ENCODE measurements around the gene P4HA2. TPM values are rescaled to one million over a fixed set of nuclear protein-coding genes. Genes with fewer than 3 reads are reported as not detected.

The P4HA2 gene
- total RNA-seq, 2 experiments from 2014 or later = not detected

DNA sequence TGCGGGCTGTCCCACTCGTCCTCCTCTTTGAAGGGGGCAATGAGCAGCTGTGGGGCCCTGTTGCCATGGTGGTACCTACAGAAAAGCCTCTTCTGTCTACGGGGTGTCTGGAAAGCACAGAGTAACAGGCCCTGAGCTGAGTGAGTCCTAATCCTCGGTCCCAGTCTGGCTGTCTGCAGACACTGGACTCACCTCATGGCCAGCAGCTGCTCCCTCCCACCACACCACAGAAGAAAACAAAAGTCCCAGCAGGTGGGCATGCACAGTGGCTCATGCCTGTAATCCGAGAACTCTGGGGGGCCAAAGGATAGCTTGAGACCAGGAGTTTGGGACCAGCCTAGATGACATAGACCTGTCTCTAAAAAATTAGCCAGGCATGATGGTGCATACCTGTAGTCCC lies 19.9 kb downstream of the P4HA2 start:
- CTCF ChIA-PET = no interaction called here
- H3K4me1 Mint-ChIP-seq (ENCODE audit: low read depth) = no peaks in the 10 kb centered on the region
- Histone ChIP-seq H3K27ac (ENCODE audit: low read depth in 1 of 2, low read length in 2 of 2) (no peak overlapping the region), H3K4me1 (ENCODE audit: insufficient read depth, low read length) (no peaks in the 10 kb centered on the region), H3K27me3 (ENCODE audit: control insufficient read depth in 1 of 2, insufficient read depth in 2 of 2, low read length in 2 of 2) (no peaks in the 10 kb centered on the region), H3K4me3 (ENCODE audit: low read length) (no peak overlapping the region), H3K9me3 (ENCODE audit: control insufficient read depth in 1 of 2, insufficient read depth in 1 of 2, low read length in 2 of 2) (no peaks in the 10 kb centered on the region), H3K36me3 (ENCODE audit: insufficient read depth, low read length) (no peaks in the 10 kb centered on the region)
- no peak for TF ChIP-seq CTCF (IDR thresholded peaks at IDR 0.05)
- H3K4me3 Mint-ChIP-seq = no peak overlapping the region
- intact Hi-C loops (cut with DNase I, micrococcal nuclease) = no loop called here
- ATAC-seq (ENCODE audit: poor library complexity) (no peak), DNase-seq (no peak)
- H3K36me3 Mint-ChIP-seq (ENCODE audit: low read depth) = no peaks in the 10 kb centered on the region
- no peaks in the 10 kb centered on the region for H3K27me3 Mint-ChIP-seq
- H3K9me3 Mint-ChIP-seq = no peaks in the 10 kb centered on the region
- no peak overlapping the region for H3K27ac Mint-ChIP-seq
- POLR2A ChIA-PET = no interaction called here

DNA sequence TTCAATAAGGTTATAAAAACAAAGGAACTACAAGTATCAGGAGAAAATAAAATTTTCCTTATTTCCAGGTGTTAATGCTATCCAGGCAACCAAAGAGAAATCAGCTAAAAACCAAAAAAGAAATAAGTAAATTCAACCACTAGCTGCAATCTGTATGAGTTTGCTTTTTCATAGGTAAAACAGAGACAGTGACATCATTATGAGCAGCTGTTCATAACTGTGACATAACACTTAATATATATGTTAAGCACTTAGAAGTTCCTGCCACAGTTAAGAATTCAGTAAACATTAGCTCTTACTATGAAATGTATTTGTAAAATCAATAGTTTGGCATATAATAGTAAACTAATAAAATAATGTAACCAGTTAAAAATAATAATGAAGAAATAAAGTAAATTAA lies 20.9 kb downstream of the P4HA2 start:
- no peak for TF ChIP-seq CTCF (IDR thresholded peaks at IDR 0.05)
- H3K27me3 ChIP-seq (ENCODE audit: control insufficient read depth in 1 of 2, insufficient read depth in 2 of 2, low read length in 2 of 2) = no peaks in the 10 kb centered on the region
- no peaks in the 10 kb centered on the region for H3K9me3 ChIP-seq (ENCODE audit: control insufficient read depth in 1 of 2, insufficient read depth in 1 of 2, low read length in 2 of 2)
- Mint-ChIP-seq H3K4me1 (ENCODE audit: low read depth) (no peaks in the 10 kb centered on the region), H3K4me3 (no peak overlapping the region), H3K27me3 (no peaks in the 10 kb centered on the region), H3K36me3 (ENCODE audit: low read depth) (no peaks in the 10 kb centered on the region), H3K9me3 (no peaks in the 10 kb centered on the region), H3K27ac (no peak overlapping the region)
- H3K4me3 ChIP-seq (ENCODE audit: low read length) = no peak overlapping the region
- intact Hi-C loops (cut with DNase I, micrococcal nuclease) = no loop called here
- POLR2A ChIA-PET = no interaction called here
- ATAC-seq (ENCODE audit: poor library complexity) (no peak), DNase-seq (no peak)
- CTCF ChIA-PET = no interaction called here
- H3K4me1 ChIP-seq (ENCODE audit: insufficient read depth, low read length) = no peaks in the 10 kb centered on the region
- no peaks in the 10 kb centered on the region for H3K36me3 ChIP-seq (ENCODE audit: insufficient read depth, low read length)
- H3K27ac ChIP-seq (ENCODE audit: low read depth in 1 of 2, low read length in 2 of 2) = no peak overlapping the region

DNA sequence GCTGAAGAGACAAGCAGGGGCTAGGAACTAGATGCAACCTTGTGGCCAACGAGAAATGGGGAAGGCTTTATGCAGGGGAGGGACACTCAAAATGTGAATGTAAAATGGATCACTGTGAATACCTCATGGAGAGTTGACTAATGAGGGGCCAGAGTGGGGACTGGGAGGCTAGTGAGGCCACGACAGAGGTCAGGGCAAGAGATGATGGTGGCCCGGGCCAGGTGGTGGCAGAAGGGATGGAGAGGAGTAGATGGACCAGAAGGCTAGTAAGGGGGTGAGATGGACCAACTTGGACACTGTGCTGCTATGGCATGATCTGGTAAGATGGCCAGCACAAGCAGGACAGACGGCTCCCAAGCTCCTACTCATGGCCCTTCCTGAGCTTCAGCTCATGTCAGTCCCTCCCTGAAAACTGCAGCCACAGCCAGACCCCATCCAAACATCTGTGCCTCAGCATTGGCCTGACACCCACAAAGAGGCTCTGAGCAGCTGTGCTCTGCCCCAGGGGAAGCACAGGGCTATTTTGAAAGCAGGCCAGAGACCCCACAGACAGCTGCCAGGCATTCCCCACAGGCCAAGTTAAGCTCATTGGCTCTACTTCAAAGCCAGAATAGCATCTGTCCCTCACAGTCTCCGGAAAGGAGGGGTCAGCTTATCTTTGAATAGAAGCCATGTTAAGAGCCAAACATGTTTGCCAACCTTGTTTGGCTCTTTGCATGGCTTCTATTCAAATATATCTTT lies 22.1 kb downstream of the P4HA2 start:
- ChIA-PET POLR2A (no interaction called here), CTCF (interaction anchor here (1.2 kb wide), 1 partner anchor 33 kb away, joined by 4 read pairs; no protein-coding TSS in a partner anchor)
- DNase-seq (no peak), ATAC-seq (ENCODE audit: poor library complexity) (no peak)
- Histone ChIP-seq H3K27ac (ENCODE audit: low read depth in 1 of 2, low read length in 2 of 2) (no peak overlapping the region), H3K4me1 (ENCODE audit: insufficient read depth, low read length) (no peaks in the 10 kb centered on the region), H3K36me3 (ENCODE audit: insufficient read depth, low read length) (no peaks in the 10 kb centered on the region), H3K4me3 (ENCODE audit: low read length) (no peak overlapping the region), H3K9me3 (ENCODE audit: control insufficient read depth in 1 of 2, insufficient read depth in 1 of 2, low read length in 2 of 2) (no peaks in the 10 kb centered on the region), H3K27me3 (ENCODE audit: control insufficient read depth in 1 of 2, insufficient read depth in 2 of 2, low read length in 2 of 2) (no peaks in the 10 kb centered on the region)
- TF ChIP-seq CTCF (IDR thresholded peaks at IDR 0.05) = no peak
- H3K9me3 Mint-ChIP-seq = no peaks in the 10 kb centered on the region
- no peak overlapping the region for H3K27ac Mint-ChIP-seq
- H3K4me1 Mint-ChIP-seq (ENCODE audit: low read depth) = no peaks in the 10 kb centered on the region
- no peaks in the 10 kb centered on the region for H3K27me3 Mint-ChIP-seq
- intact Hi-C loops (cut with DNase I, micrococcal nuclease) = no loop called here
- no peak overlapping the region for H3K4me3 Mint-ChIP-seq
- no peaks in the 10 kb centered on the region for H3K36me3 Mint-ChIP-seq (ENCODE audit: low read depth)
